NCI-H1105 (cell line): Measurements from ENCODE around the gene CASTOR1.

Experiments
- DNase-seq: peaks from one replicate; lab custom pipeline; 2025; lab: John Stamatoyannopoulos, UW

The CASTOR1 gene

DNA sequence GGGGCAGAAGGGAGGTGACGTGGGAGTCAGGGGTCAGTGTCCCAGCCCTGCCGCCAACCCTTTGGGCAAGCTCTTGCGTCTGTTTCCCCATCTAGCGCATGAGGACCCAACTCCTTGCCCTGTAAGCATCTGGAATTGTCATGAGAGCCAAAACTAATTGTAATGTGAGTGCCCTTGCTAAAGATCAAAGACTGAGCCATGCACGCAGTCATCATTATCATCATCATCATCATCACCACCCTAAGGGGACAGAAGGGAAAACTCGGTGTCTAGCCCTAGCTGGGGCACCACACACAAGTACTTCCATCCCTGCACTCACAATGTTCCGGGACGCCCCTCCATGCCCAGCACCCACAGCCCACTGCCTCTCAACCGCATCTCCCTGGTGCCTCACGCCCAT is 45.2 kb downstream of the CASTOR1 start:
- no peak for DNase-seq

DNA sequence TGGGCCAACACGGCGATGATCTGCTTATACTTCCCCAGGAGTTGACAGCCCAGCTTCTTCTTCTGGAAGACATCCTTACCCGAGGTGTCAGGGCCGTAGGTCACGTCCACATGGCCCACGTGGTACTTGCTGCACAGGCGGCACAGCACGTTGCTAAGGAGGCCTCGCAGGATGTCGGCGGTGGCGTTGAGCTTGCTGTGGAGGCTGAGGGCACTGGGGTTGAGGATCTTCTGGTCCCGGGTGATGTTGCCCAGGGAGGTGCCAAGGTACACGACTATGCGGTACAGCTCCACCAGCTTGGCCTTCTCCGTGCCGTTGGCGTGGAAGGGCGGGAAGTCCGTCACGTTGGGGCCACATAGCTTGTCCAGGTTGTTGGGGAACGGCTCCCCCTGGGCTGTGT is 45.6 kb downstream of the CASTOR1 start:
- no peak for DNase-seq

DNA sequence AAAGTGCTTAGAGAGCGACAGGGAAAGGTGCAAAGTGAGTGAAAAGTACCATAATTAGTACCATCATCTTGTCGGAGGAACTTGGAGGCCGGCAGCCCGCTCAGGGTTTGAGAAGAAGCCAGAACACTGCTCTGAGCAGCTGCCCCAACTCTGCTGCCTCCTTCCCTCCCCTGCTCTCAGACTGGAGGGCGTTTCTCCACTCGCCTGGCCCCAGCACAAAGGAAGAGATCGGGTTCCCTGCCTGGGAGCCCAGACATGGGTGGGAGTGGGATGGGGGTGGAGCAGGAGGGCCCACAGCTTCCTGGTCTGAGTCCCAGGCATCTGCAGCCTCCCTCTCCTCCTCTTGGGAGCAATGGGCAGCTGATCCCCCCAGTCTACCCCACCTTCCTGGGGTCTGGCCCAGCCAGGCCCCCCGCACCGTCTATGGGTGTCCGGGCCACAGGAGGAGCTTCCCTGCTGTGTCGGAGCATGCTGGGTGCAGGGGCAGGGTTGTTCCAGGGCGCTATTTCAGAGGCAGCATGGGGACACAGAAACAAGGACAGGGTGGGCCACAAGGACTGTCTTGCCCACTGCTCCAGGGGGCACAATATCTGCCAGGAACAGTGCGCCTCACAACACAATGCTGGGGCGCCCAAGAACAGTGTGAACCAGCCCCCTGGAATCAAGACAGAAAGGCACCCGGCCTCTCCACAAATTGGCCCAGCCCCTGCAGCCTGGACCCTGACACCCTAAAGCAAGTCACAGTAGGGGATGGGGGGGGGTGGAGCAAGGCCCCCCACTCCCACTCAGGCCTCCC is 47.5 kb downstream of the CASTOR1 start:
- no peak for DNase-seq

DNA sequence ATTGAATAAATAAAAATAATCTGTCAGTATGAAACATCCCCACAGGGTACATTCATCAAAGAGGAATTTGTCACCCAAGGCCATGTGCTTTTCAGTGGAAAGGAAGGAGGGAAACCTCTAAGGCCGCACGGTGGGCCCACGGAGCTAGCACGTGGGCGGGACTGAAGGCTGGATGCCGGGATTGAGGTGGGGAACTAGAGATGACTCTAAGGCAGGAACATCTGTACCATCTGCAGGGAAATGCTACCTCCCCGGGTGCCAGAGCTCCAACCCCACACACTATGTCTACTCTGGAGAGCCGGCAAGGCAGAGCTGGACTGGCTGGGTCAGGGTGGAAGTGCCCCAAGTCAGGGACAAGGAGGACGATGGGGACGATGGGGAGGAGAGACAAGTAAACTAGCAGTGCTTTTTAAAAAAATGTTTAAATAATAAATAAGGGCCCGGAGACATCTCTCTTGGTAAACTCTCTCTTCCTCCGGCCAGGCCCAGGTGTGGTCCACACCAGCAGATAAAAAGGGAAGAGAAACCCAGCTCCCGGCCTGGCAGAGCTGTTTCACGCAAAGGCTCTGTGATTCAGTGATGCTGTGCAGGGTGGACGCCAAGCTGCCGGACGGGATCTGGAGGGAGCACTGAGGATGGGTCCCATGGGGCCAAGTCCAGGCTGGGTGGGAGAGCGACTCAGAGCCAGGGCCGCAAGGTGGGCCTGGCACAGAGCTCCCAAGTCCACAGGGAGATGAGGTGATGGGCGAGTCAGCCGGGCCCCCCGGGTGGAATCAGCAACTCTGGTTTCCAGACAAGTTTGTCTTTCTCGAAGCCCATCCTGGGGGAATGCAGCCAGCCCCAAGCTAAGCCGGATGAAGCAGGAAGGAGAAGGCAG is 48.5 kb downstream of the CASTOR1 start:
- DNase-seq: no peak

DNA sequence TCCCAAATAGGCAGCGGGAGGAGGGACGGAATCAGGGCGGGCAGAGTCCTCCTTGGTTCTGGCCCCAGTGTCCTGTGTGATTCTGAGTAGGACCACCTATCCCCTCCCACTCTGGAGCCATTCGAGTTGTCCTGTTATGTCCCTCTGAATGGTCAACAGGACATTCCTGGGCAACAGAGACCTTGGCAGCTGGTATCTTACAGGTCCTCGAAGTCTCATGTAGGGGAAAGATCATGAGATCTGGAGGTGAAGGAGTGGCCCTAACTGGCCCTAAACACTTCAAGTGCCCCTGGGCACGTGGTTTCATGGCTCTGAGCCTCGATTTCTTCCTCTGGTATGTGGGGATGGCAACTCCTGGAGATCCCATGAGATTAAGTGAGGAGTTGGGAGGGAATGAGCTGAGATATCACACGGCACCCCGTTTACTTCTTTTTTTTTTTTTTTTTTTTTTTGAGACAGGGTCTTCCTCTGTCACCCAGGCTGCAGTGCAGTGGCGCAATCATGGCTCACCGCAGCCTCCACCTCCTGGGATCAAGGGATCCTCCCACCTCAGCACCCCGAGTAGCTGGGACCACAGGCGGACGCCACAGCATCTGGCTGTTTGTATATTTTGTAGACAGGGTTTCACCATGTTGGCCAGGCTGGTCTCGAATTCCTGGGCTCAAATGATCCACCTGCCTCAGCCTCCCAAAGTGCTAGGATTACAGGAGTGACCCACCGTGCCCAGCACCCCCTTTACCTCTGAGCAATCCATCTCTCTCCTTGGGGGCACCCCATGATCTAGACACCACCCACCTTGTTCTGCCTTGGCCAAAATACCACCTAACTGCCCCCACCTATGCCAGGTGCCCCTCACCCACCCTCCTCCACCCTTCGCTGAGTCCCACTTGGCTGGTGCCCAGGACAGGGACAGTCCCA is 49.6 kb downstream of the CASTOR1 start:
- no peak for DNase-seq

DNA sequence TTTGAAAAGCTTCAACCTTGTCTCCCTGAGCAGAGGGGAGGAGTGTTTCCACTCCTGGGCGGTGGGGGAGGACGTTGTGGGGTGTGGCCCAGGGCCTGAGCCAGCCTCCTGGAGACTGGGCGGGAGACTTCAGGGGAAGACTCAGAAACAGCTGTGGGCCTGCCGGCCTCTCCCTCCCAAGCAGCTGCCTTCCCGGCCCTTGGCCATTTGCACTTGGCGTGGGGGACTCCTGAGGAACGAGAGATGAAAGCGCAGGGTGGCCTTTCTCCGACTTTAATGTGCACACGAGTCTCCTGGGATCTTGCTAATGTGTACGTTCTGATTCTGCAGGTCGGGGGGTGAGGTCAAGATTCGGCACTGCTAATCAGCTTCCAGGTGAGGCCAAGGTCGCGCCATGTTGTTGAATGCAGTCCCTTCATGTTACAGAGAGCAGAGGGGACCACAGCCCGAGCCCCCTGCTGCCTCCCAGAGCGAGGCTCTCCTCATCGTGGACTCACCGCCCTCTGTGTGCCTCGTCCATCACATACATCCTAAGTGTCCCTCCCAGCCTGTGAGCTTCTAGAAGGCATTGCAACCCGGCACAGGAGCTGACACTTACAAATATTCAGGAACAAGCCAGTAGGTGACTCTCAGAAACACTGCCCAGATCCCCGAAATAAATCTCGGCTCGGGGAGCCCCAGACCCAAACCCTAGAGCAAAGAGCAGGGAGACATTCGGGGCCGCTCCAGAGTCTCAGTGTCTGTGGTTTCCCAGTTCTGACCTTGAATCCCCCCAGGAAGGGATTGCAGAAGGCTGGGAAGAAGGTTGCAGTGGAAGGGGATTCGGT is 50.4 kb downstream of the CASTOR1 start:
- no peak for DNase-seq

DNA sequence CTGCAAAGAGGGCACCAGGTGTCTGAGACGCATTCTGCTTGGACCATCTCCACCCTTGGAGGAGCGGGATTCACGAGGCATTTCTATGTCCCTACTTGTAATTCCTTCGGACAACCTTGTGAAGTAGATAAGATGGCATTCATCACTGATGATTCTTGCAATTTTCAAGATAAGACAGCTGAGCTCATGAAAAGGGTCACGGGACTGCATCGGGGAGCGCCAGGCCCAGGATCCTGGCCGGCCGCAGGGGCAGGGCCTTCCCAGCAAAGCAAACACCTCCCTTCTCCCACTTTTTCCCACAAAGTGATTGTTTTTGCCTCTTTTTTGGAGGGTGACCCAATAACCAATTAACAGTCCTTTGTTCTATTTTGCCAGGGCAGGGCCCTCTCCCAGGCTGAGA is 51.2 kb downstream of the CASTOR1 start:
- DNase-seq: no peak

DNA sequence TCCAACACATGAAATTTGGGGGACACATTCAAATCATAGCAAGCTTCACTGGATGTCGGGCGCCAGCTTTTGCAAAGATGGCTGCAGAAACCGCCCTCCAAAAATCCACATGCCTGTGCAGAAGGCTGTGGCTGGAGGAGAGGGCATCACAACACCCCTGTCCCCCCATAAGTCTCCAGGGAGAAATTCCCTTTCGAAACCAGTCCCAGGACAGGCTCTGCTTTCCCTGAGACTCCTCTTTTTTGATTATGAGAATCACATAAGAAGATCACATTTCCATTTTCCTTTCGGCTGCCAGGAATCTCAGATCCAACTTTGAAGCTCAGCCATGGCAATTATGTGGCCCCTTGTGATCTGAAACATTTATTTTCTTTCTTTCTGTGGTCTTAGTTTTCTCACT is 52.4 kb downstream of the CASTOR1 start:
- DNase-seq: no peak

DNA sequence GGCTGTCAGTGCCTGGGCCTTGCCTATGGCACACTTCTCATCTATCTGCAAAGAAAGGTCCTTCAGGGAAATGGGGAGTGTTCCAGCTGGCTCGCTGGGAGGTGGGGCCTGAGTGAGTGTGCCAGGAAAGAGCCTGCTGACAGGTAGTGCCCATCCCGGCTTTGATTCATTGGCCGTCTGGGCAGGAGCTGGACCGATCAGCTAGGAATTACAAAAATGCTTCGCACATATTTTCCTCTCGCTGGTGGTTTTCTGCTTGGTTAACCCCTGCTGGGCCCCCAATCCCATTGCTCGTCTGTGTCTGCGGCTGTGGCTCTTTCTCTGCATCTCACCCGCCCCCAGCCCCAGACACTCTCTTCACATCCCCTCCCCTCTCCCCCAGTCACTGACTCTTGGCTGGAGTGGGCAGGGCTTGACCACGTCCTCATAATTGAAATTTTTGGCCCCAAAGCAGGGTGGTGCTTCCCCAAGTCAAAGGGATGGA is 53.6 kb downstream of the CASTOR1 start:
- no peak for DNase-seq
